Activated gamma-delta T cell (primary cell): ENCODE results near the gene PAK5.

Experiments
- DNase-seq: peaks from one replicate; lab custom pipeline; 2025; lab: John Stamatoyannopoulos, UW

PAK5 gene

GRCh38 chr20:9495701-9496100 lies 343.2 kb downstream of the PAK5 start:
- no peak for DNase-seq

- no peak for DNase-seq
Measured at GRCh38 chr20:9493803-9494202, 345.1 kb downstream of the PAK5 start.

- DNase-seq: no peak
Measured at GRCh38 chr20:9492067-9492466, 346.8 kb downstream of the PAK5 start.

- DNase-seq: no peak
Measured at GRCh38 chr20:9491324-9491723, 347.6 kb downstream of the PAK5 start.

GRCh38 chr20:9490631-9491030 lies 348.2 kb downstream of the PAK5 start:
- DNase-seq: no peak

- DNase-seq: no peak
Measured at GRCh38 chr20:9490161-9490560, 348.7 kb downstream of the PAK5 start.

- no peak for DNase-seq
Measured at GRCh38 chr20:9488063-9488462, 350.8 kb downstream of the PAK5 start.
